ENCODE measurements around the gene ALOX5AP. TPM values are rescaled to one million over a fixed set of nuclear protein-coding genes. Genes with fewer than 3 reads are reported as not detected.

The ALOX5AP gene
- total and polyA plus RNA-seq, 10 of the 15 experiments (the other 5 are each of a cell fraction or from before 2014, with no cell fraction given) = 45.9 to 426 (median 109) TPM

DNA sequence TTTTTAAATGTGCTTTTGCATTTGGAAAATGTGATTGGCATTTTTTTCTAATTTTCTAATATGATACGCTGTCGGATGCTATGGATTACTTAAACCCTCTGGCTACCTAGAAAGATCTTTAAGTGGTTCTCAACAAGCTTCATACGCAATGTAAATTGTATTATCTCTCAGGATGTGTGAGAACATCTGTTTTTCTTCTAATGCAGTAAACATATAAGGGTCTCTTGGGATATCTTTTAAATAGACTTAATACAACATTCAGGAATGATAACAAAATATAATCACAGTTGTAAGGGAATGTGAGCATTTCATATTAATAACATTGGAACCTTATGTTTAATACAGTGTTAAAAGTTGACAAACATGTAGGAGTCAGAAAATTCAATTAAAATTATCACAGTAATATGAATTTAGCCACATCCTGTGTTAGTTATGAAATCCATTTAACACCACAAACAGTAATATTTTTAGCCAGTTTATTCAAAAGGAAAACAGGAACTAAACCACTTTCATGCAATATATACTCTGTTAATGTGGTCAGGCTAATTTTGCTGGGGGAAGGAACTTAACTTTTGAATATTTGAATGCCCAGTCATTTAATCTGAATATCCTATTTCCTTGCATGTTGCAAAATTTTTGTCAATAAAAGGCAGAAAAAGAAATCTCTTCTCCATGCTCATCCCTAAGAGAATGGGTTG, 15.0 kb upstream of the ALOX5AP start (continued):
- TF ChIP-seq IRF5 (IDR thresholded peaks at IDR 0.05; ENCODE audit: borderline replicate concordance) (no peak), SMAD5 (IDR thresholded peaks at IDR 0.05; ENCODE audit: low read depth) (no peak), IRF4 (IDR thresholded peaks at IDR 0.05; ENCODE audit: low read depth, low read length) (peak; percentile 79), MYC (IDR thresholded peaks at IDR 0.05; ENCODE audit: insufficient read depth, insufficient read length, insufficient replicate concordance, low read length, severe bottlenecking) (no peak), NRF1 (conservative IDR thresholded peaks at IDR 0.05; ENCODE audit: low read depth, low read length) (no peak), PAX8 (IDR thresholded peaks at IDR 0.05) (no peak), FOXK2 (IDR thresholded peaks at IDR 0.05) (no peak), STAT1 (conservative IDR thresholded peaks at IDR 0.05) (no peak), POLR2AphosphoS5 (IDR thresholded peaks at IDR 0.05; ENCODE audit: low read length) (no peak), HCFC1 (IDR thresholded peaks at IDR 0.05; ENCODE audit: low read length) (no peak), SKIL (IDR thresholded peaks at IDR 0.05; ENCODE audit: low read depth, poor library complexity, severe bottlenecking) (peak; percentile 95), CBX5 (IDR thresholded peaks at IDR 0.05; ENCODE audit: low read depth) (no peak), LARP7 (IDR thresholded peaks at IDR 0.05) (no peak), BCL3 (IDR thresholded peaks at IDR 0.05; ENCODE audit: borderline replicate concordance, insufficient read depth, low read depth, low read length, poor library complexity, severe bottlenecking) (peak; percentile 57), BMI1 (IDR thresholded peaks at IDR 0.05; ENCODE audit: borderline replicate concordance) (peak; percentile 80; the same call in 1 of the 2 replicates), E2F4 (IDR thresholded peaks at IDR 0.05; ENCODE audit: low read depth, low read length) (no peak), RAD51 (IDR thresholded peaks at IDR 0.05) (peak; percentile 30; the same call in 1 of the 2 replicates)
- TF ChIP-seq, protein P1, sequence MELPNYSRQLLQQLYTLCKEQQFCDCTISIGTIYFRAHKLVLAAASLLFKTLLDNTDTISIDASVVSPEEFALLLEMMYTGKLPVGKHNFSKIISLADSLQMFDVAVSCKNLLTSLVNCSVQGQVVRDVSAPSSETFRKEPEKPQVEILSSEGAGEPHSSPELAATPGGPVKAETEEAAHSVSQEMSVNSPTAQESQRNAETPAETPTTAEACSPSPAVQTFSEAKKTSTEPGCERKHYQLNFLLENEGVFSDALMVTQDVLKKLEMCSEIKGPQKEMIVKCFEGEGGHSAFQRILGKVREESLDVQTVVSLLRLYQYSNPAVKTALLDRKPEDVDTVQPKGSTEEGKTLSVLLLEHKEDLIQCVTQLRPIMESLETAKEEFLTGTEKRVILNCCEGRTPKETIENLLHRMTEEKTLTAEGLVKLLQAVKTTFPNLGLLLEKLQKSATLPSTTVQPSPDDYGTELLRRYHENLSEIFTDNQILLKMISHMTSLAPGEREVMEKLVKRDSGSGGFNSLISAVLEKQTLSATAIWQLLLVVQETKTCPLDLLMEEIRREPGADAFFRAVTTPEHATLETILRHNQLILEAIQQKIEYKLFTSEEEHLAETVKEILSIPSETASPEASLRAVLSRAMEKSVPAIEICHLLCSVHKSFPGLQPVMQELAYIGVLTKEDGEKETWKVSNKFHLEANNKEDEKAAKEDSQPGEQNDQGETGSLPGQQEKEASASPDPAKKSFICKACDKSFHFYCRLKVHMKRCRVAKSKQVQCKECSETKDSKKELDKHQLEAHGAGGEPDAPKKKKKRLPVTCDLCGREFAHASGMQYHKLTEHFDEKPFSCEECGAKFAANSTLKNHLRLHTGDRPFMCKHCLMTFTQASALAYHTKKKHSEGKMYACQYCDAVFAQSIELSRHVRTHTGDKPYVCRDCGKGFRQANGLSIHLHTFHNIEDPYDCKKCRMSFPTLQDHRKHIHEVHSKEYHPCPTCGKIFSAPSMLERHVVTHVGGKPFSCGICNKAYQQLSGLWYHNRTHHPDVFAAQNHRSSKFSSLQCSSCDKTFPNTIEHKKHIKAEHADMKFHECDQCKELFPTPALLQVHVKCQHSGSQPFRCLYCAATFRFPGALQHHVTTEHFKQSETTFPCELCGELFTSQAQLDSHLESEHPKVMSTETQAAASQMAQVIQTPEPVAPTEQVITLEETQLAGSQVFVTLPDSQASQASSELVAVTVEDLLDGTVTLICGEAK (IDR thresholded peaks at IDR 0.05; ENCODE audit: borderline replicate concordance) = peak; percentile 13; the same call in 1 of the 2 replicates
- TF ChIP-seq, protein P2, sequence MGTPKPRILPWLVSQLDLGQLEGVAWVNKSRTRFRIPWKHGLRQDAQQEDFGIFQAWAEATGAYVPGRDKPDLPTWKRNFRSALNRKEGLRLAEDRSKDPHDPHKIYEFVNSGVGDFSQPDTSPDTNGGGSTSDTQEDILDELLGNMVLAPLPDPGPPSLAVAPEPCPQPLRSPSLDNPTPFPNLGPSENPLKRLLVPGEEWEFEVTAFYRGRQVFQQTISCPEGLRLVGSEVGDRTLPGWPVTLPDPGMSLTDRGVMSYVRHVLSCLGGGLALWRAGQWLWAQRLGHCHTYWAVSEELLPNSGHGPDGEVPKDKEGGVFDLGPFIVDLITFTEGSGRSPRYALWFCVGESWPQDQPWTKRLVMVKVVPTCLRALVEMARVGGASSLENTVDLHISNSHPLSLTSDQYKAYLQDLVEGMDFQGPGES (IDR thresholded peaks at IDR 0.05) = no peak

Data from GM12878 (cell line).